NCI-H2196 (cell line): ENCODE data around the gene FCRL1.

ENCODE experiments used
- DNase-seq: peaks from one replicate; lab custom pipeline; 2025; ENCODE audit not compliant: unreplicated experiment; lab: John Stamatoyannopoulos, UW

The FCRL1 gene

GRCh38 chr1:157806431-157807149, 13.3 kb downstream of the FCRL1 start:
- no peak for DNase-seq

- no peak for DNase-seq
Observed at GRCh38 chr1:157803851-157804250, 16.1 kb downstream of the FCRL1 start.

GRCh38 chr1:157799996-157800395, 19.9 kb downstream of the FCRL1 start:
- no peak for DNase-seq

- DNase-seq, result no peak
Observed at GRCh38 chr1:157798211-157798610, 21.7 kb downstream of the FCRL1 start.

GRCh38 chr1:157785248-157785647, 34.7 kb downstream of the FCRL1 start:
- no peak for DNase-seq

- DNase-seq, result no peak
Observed at GRCh38 chr1:157784801-157785200, 35.1 kb downstream of the FCRL1 start.

- DNase-seq, result no peak
Observed at GRCh38 chr1:157782931-157783330, 37.0 kb downstream of the FCRL1 start.

- DNase-seq, result no peak
Observed at GRCh38 chr1:157781048-157781447, 38.9 kb downstream of the FCRL1 start.

GRCh38 chr1:157776971-157777391, 42.9 kb downstream of the FCRL1 start, which contains the start of gene FCRL2:
Gene FCRL2 (minus strand): TSS chr1:157777132. CDS start chr1:157777073, 59 bp downstream.
- DNase-seq, result no peak

- no peak for DNase-seq
Observed at GRCh38 chr1:157775101-157775870, 44.6 kb downstream of the FCRL1 start.

GRCh38 chr1:157774412-157774811, 45.5 kb downstream of the FCRL1 start:
- DNase-seq, result no peak

GRCh38 chr1:157773493-157774350, 46.2 kb downstream of the FCRL1 start:
- no peak for DNase-seq

GRCh38 chr1:157771661-157772425, 48.1 kb downstream of the FCRL1 start:
- DNase-seq, result no peak

GRCh38 chr1:157770442-157771043, 49.4 kb downstream of the FCRL1 start:
- no peak for DNase-seq

GRCh38 chr1:157766792-157767191, 53.1 kb downstream of the FCRL1 start:
- no peak for DNase-seq

GRCh38 chr1:157758018-157758417, 61.9 kb downstream of the FCRL1 start:
- DNase-seq, result no peak

- no peak for DNase-seq
Observed at GRCh38 chr1:157753611-157754010, 66.3 kb downstream of the FCRL1 start.

- no peak for DNase-seq
Observed at GRCh38 chr1:157751283-157751682, 68.6 kb downstream of the FCRL1 start.

- DNase-seq, result no peak
Observed at GRCh38 chr1:157748262-157748817, 71.6 kb downstream of the FCRL1 start.
